ENCODE measurements around the gene RELL2.

DNA sequence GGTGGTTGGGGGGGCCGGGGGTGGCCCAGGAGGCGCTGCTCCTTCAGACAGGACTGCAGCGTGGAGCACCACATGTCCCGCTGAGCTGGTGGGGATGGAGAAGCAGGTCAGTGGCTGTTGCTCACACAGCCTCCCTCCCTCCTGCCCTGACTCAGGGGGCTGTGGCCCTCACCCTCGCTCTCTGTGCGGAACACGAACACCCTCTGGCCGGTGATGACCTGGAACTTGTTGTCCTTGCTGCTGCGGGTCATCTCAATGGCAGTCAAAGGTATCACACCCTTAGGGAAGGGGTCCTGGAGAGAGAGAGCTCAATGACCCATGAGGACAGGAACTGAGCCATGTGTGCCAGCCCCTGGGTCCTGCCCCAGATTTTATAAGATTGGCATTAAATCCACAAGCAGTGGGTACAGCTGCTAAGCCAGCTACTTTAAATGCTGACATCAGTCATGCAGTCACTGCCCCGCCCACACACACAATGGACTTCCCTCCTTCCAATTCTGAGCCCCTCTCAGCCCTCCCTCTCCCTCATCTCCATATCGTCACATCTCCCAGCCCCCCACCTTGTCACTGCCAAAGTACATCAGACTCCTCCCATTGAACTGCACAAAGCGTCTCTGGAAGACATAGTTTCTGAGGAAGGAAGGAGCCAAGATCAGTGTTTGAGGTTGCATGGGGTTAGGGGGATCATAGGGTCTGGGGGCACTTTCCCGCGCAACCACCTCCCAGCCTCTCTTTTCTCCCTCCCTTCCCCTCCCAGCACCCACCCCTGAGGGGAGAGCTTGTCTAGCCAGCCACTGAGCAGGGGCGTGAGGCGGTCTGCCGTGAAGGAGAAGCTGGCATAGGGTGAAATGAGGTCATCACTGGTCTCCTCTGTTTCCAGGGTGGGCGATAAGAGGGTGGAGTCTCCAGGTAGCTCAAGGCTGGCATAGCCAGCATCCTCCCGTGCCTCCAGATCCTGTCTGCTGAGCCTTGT, 36.3 kb downstream of the RELL2 start:
- no peak for TF ChIP-seq ZNF274 (IDR thresholded peaks at IDR 0.05; ENCODE audit: low read depth, low read length)
- no peak for TF ChIP-seq YY1 (IDR thresholded peaks at IDR 0.05; ENCODE audit: insufficient read depth, insufficient read length)
- no peak for TF ChIP-seq SUZ12 (IDR thresholded peaks at IDR 0.05; ENCODE audit: extremely low read depth, insufficient read depth, insufficient read length)

All from NT2/D1 (cell line).